ENCODE results near the gene FAM163B. TPM values are rescaled to one million over a fixed set of nuclear protein-coding genes. Genes with fewer than 3 reads are reported as not detected.

The FAM163B gene
- total and polyA plus RNA-seq, 9 of the 15 experiments (the other 6 are each of a cell fraction or from before 2014, with no cell fraction given), result not detected

DNA sequence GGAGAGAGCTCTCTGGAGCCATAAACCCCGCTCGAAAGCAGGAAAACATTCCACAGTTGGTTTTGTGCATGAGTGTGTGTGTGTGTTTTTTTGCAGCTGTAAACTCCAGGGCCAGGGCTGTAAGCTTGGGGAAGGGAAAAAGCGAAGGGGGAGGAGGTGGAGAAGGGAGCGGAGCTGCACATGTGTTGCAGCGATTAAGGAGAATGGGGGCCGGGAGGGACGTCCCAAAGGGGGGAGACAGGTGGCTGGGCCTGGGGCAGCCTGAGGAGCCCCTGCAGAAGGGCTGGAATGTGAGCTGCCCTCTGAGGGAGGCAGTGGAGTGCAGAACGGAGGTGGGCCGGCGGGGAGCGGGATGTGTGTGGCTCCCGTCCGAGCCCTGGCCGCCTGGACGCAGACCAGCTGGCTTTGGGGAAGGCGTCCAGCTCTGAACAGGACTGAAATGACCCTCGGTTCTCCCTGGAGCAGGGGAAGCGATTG, 81.7 kb downstream of the FAM163B start:
- Histone ChIP-seq H3K9me1 (ENCODE audit: control insufficient read depth, insufficient read depth, low read length) (no peaks in the 10 kb centered on the region), H3K4me2 (ENCODE audit: insufficient read depth, low read length) (no peak overlapping the region), H3K9ac (ENCODE audit: insufficient read depth in 1 of 2, low read depth in 2 of 2, low read length in 2 of 2) (no peak overlapping the region), H3K9me3 (replicated peaks; ENCODE audit: control insufficient read depth, insufficient read depth, low read depth, low read length) (no peaks in the 10 kb centered on the region), H3K4me1 (replicated peaks in 1 of 2; ENCODE audit: control insufficient read depth in 2 of 2, insufficient read depth in 2 of 2, low read length in 2 of 2) (peaks cover 0 to 16% of the 10 kb centered on the region in 2 experiments; a peak in 1 of 5 replicates), H3K4me3 (no peak overlapping the region), H2AFZ (ENCODE audit: low read depth, low read length) (no peak overlapping the region), H4K20me1 (replicated peaks; ENCODE audit: control insufficient read depth, insufficient read depth, low read length) (peaks cover 23% of the 10 kb centered on the region), H3K79me2 (ENCODE audit: control insufficient read depth, insufficient read depth, low read length) (no peaks in the 10 kb centered on the region), H3K36me3 (ENCODE audit: control insufficient read depth, insufficient read depth, low read length) (no peaks in the 10 kb centered on the region), H3K27me3 (ENCODE audit: control insufficient read depth in 2 of 2, insufficient read depth in 2 of 2, low read length in 2 of 2) (peaks cover 73 to 91% of the 10 kb centered on the region in 2 experiments; a peak in 4 of 5 replicates), H3K27ac (ENCODE audit: extremely low read depth, low read depth, low read length) (no peak overlapping the region)
- no peak for FAIRE-seq
- TF ChIP-seq TRIM24 (IDR thresholded peaks at IDR 0.05), result no peak
- no peak for TF ChIP-seq ZSCAN32 (CRISPR knock-in tag; IDR thresholded peaks at IDR 0.05)
- TF ChIP-seq ETV6 (IDR thresholded peaks at IDR 0.05; ENCODE audit: borderline replicate concordance in 1 of 2, low read depth in 2 of 2, low read length in 1 of 2), result no peak
- TF ChIP-seq ETV6 (CRISPR knock-in tag; IDR thresholded peaks at IDR 0.05; ENCODE audit: borderline replicate concordance), result no peak
- no peak for TF ChIP-seq NCOA1 (IDR thresholded peaks at IDR 0.05; ENCODE audit: low read depth)
- TF ChIP-seq, protein P1, sequence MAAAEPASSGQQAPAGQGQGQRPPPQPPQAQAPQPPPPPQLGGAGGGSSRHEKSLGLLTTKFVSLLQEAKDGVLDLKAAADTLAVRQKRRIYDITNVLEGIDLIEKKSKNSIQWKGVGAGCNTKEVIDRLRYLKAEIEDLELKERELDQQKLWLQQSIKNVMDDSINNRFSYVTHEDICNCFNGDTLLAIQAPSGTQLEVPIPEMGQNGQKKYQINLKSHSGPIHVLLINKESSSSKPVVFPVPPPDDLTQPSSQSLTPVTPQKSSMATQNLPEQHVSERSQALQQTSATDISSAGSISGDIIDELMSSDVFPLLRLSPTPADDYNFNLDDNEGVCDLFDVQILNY (CRISPR knock-in tag; IDR thresholded peaks at IDR 0.05), result no peak
- no peak for TF ChIP-seq NCOA4 (IDR thresholded peaks at IDR 0.05; ENCODE audit: partially characterized antibody)
- TF ChIP-seq KAT2B (IDR thresholded peaks at IDR 0.05; ENCODE audit: low read depth, low read length), result no peak
- TF ChIP-seq, protein P2, sequence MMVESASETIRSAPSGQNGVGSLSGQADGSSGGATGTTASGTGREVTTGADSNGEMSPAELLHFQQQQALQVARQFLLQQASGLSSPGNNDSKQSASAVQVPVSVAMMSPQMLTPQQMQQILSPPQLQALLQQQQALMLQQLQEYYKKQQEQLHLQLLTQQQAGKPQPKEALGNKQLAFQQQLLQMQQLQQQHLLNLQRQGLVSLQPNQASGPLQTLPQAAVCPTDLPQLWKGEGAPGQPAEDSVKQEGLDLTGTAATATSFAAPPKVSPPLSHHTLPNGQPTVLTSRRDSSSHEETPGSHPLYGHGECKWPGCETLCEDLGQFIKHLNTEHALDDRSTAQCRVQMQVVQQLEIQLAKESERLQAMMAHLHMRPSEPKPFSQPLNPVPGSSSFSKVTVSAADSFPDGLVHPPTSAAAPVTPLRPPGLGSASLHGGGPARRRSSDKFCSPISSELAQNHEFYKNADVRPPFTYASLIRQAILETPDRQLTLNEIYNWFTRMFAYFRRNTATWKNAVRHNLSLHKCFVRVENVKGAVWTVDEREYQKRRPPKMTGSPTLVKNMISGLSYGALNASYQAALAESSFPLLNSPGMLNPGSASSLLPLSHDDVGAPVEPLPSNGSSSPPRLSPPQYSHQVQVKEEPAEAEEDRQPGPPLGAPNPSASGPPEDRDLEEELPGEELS (CRISPR knock-in tag; IDR thresholded peaks at IDR 0.05; ENCODE audit: borderline replicate concordance), result no peak
- TF ChIP-seq HNRNPUL1 (IDR thresholded peaks at IDR 0.05; ENCODE audit: low read length), result no peak
- no peak for TF ChIP-seq TEAD1 (CRISPR knock-in tag; IDR thresholded peaks at IDR 0.05)
- TF ChIP-seq, protein P3, sequence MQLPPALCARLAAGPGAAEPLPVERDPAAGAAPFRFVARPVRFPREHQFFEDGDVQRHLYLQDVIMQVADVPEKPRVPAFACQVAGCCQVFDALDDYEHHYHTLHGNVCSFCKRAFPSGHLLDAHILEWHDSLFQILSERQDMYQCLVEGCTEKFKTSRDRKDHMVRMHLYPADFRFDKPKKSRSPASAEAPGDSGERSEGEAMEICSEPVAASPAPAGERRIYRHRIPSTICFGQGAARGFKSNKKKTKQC (CRISPR knock-in tag; IDR thresholded peaks at IDR 0.05), result no peak
- no peak for TF ChIP-seq HCFC1 (IDR thresholded peaks at IDR 0.05; ENCODE audit: low read depth, low read length)
- WGBS (ENCODE audit: insufficient coverage, low coverage, missing lambda C conversion rate), result 0% methylated on average over 10 of the region's 18 CpGs
- no peak for ATAC-seq
- ChIA-PET CTCF (ENCODE audit: low intra/inter-chr PET ratio) (no interaction called here), POLR2A (interaction anchor here (0.6 kb wide), 1 partner anchor 472 kb away, joined by 3 read pairs; no protein-coding TSS in a partner anchor)
- no peak for DNase-seq (ENCODE audit: extremely low read depth in 1 of 4, low spot score in 3 of 4)
- intact Hi-C loops (cut with micrococcal nuclease), result no loop called here
- in situ Hi-C loops (cut with MboI), result no loop called here
- no TSS peak for BruUV-seq (replicated peaks)

All from K562 (cell line).